BJ (cell line): ENCODE data around the gene CDKAL1. TPM values are rescaled to one million over a fixed set of nuclear protein-coding genes. Genes with fewer than 3 reads are reported as not detected.

Experiments used
- CTCF ChIA-PET: fragments of 350-600 bp; formaldehyde crosslinking; extraction: SDS; loops from one replicate; lab custom pipeline; 2021; ENCODE audit warnings: antibody characterized with exemption, inconsistent platforms; lab: Yijun Ruan, JAX
- POLR2A ChIA-PET: fragments of 300-600 bp; sonication (Branson Sonifier 250); formaldehyde crosslinking; extraction: SDS; loops from one replicate; lab custom pipeline; 2021; ENCODE audit warnings: antibody characterized with exemption; lab: Charles Lee
- DNase-seq: peaks from one replicate; pipeline ENCODE4 v3.0.0-alpha.2; 2011; ENCODE audit warnings: low read depth
- H3K27me3 ChIP-seq: 2 replicates; pipeline ENCODE4 v1.6.0; 2011; ENCODE audit warnings: low read length; ENCODE audit not compliant: control insufficient read depth, insufficient read depth
- H3K36me3 ChIP-seq: 2 replicates; pipeline ENCODE4 v1.5.1; 2011; ENCODE audit warnings: low read length; ENCODE audit not compliant: control insufficient read depth, insufficient read depth
- H3K4me3 ChIP-seq: 2 replicates; pipeline ENCODE4 v1.5.1; 2011; ENCODE audit warnings: low read depth, mild to moderate bottlenecking, control low read depth, low read length
- CTCF ChIP-seq: IDR thresholded peaks from 2 replicates; pipeline ENCODE4 v1.5.1; 2011; ENCODE audit warnings: low read depth, mild to moderate bottlenecking, control low read depth, inconsistent platforms, low read length, moderate library complexity; ENCODE audit not compliant: insufficient read depth
- polyA plus RNA-seq: library from polyadenylated mRNA; depleted of rRNA; stranded (reverse); fragments of >200 nt; gene quantifications from 2 replicates; pipeline ENCODE4 v1.2.3, GENCODE V29; 2011

The CDKAL1 gene
- polyA plus RNA-seq, 1 experiment: 3.8 TPM

GRCh38 chr6:20657274-20657800, 123.1 kb downstream of the CDKAL1 start:
- H3K4me3 ChIP-seq: no peak overlapping the region
- no peak for DNase-seq
- CTCF ChIA-PET: no interaction called here
- H3K36me3 ChIP-seq: no peaks in the 10 kb centered on the region
- POLR2A ChIA-PET: no interaction called here
- TF ChIP-seq CTCF: no peak
- H3K27me3 ChIP-seq: no peaks in the 10 kb centered on the region

- no peaks in the 10 kb centered on the region for H3K27me3 ChIP-seq
- CTCF ChIA-PET: no interaction called here
- no peak for DNase-seq
- TF ChIP-seq CTCF: no peak
- H3K36me3 ChIP-seq: no peaks in the 10 kb centered on the region
- H3K4me3 ChIP-seq: no peak overlapping the region
- POLR2A ChIA-PET: interaction anchor here (0.6 kb wide), 1 partner anchor 47 kb away, joined by 3 read pairs; no protein-coding TSS in a partner anchor
Observed at GRCh38 chr6:20658053-20658452, 123.8 kb downstream of the CDKAL1 start.

- CTCF ChIA-PET: no interaction called here
- DNase-seq: no peak
- H3K36me3 ChIP-seq: no peaks in the 10 kb centered on the region
- H3K4me3 ChIP-seq: no peak overlapping the region
- no peaks in the 10 kb centered on the region for H3K27me3 ChIP-seq
- no peak for TF ChIP-seq CTCF
- POLR2A ChIA-PET: interaction anchor here (0.6 kb wide), 1 partner anchor 47 kb away, joined by 3 read pairs; no protein-coding TSS in a partner anchor
Observed at GRCh38 chr6:20658516-20658915, 124.3 kb downstream of the CDKAL1 start.

GRCh38 chr6:20660534-20660933, 126.3 kb downstream of the CDKAL1 start:
- no peaks in the 10 kb centered on the region for H3K36me3 ChIP-seq
- TF ChIP-seq CTCF: no peak
- ChIA-PET CTCF (no interaction called here), POLR2A (no interaction called here)
- no peak overlapping the region for H3K4me3 ChIP-seq
- no peak for DNase-seq
- H3K27me3 ChIP-seq: no peaks in the 10 kb centered on the region

GRCh38 chr6:20661721-20662120, 127.5 kb downstream of the CDKAL1 start:
- POLR2A ChIA-PET: no interaction called here
- Histone ChIP-seq H3K4me3 (no peak overlapping the region), H3K27me3 (no peaks in the 10 kb centered on the region), H3K36me3 (no peaks in the 10 kb centered on the region)
- no peak for TF ChIP-seq CTCF
- CTCF ChIA-PET: interaction anchor here (0.7 kb wide), 1 partner anchor 16 kb away, joined by 3 read pairs; no protein-coding TSS in a partner anchor
- no peak for DNase-seq
